Activated CD4-positive, CD25-positive, alpha-beta regulatory T cell treated with anti-CD3 and anti-CD28 coated beads, Interleukin-2, amount 50 U/mL, for 16 hours (primary cell): ENCODE measurements around the gene KRT80.

Experiments
- DNase-seq: peaks from one replicate; pipeline ENCODE4 v3.0.0-alpha.2; 2020; ENCODE audit warnings: low read depth, low spot score

KRT80 gene

DNA sequence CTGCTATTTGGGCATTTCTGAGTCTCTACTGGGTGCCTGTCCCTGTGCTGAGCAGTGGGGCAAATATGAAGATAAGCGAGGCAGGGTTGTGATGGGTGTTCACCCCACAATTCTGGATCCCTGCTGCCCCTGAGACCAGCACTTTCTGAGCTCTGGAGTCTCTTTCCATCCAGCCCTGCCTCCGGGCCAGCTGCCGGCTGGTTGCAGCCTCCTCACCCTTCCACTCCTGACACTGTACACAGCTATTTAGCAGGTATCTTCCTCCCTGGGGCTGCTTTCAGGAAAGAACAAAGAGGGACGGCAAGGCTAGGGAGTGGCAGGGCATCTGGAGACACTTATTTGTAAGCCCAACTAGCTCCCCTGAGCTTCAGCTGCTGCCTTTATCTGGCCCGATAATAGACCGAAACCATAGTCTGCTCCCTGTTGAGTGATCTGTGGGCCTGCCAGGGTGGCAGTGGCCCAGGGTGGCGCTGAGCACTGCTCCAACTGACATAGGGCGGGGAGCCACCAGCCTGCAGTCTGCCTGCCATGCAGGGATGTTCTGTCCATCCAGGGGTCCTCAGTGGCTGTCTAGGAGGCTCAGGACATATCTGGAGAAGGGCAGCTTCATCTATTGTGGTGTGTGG lies 7.6 kb upstream of the KRT80 start:
- DNase-seq: no peak

DNA sequence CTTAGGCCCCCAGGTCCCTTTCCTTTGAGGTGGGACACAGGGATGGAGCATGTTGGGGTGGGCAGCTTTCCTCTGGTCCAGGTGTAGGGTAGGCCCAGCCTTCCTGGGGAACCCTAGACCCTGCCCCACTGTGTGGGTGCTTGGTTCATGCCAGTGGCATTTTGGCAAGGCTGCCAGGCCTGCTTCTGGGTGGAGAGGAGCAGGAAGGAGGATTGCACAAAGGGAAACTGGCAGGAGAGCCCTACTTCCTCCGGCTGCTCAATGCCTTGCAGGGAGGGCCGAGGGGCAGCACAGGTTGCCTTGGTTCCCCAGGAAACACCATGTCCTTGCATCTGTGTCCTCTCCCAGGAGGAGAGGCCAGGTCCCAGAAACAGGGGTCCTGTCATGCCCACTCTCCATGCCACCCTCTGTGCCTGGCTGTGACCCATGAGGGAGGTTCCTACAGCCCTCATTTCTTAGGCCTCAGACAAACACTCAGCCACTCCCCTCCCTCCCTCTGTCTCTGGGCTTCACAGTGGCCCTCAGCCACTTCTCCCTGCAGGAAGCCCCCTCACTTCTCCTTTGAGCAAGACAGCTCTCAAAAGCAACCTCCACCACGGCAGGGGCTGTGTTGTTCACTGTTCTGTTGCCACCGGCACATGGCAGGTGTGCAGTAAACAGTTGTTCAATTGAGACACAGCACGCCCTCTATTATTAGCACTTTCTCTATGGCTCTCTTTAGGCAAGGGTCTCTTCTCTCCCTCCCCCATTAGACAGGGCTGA lies 6.8 kb upstream of the KRT80 start:
- no peak for DNase-seq

DNA sequence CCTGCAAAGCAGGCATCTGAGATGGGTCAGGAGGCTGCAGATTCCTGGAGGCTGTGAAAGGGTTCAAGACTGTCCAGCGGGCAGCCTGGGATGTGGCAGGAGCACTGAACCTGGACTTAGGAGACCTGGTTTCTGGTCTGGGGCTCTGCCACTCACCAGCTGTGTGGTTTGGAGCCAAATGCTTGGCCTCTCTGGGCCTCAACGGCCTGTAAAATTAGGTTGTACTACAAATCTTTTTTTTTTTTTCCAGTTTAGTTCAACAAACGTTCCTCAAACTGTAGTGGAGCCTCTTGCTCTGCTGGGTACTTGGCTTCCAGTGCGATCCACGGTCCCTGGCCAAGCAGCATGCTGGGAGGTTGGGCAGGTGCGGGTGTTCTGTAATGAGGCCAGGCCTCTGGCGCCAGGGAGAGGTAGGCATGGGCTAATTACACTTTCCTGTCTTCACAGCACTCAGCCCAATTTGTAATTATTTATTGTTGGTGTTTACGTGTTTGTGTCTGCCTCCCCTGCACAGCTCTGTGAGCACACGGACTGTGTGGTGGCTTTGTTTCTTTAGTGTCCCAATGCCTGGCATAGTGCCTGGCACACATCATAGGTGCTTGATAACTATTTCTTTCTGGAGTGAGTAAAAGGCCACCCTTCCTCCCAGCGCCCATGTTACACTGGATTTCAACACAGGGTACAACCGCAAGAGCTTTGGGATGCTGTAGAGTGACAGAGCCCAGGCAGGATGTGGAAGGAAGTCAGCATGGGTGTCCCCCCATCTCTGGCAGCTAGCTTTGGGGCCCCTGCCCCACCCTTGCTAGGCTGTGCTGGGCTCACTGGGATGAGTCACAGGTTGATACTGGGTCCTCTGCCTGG lies 5.8 kb upstream of the KRT80 start:
- DNase-seq: no peak

DNA sequence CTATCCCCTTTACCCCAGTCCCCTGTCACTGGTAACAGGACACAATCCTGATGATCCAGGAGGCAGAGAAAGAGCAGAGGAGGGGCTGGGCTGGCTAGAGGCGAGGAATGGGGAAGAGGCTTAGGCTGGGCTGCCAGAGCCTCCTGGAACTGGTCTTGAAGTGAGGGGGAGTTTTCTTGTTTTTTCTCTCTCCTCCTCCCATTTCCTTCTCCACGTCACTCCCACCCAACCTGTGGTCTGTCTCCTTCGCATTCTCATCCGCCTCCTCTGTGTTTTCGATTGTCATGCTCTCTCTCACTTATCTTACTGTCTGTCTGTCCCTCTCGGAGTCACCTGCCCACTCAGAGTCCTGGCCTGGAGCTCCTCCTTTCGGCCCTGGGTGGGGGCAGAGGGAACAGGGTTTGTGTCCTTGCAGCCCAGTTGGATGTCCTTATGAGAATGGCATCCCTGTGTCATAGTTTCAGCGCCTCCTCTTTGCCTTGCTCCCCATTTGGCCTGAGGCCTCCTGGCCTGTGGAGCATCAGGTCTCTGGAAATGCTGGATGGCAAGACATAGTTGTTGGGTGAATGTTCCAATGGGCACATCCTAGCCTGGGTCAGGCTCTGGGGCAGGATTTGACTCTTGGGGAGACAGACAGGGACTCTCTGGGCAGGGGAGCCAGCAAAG lies 3.4 kb upstream of the KRT80 start:
- DNase-seq: no peak

DNA sequence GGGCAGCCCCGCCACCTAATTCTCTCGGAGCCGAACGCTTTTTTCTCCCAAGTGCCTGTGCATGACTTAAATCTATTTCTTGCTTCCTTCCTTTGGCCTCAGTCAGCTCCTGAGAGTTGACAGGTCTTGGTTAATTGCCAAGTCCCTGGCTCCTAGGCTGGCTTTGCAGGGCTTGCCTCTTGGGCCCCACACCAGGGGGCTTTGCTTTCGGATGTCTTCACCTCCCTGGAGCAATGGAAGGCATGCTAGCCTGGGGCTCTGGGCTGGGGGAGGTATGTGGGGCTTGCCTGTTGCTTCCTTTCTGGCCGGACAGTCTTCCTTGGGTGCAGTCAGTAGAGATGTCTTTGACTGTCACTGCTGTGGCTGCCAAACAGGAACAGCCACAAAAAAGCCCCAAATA lies 2.2 kb upstream of the KRT80 start:
- DNase-seq: no peak

DNA sequence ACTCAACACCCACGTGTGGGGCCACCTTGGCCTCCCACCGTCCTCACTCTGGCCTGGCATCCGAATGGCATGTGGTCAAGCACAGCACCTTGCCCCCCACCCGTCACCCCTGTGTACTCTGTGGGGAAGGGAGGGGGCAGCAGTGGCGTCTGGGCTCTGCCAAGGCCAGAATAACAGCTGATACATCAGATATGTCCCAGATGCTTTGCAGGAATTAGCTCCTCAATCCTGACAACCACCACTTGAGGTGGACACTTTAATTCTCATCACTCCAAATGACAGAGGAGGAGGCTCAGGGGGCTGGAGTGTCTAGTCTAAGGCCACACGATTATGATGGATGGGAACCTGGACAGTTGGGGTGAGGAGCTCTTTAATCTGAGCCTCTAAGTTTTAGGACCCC lies 1.7 kb upstream of the KRT80 start:
- no peak for DNase-seq

DNA sequence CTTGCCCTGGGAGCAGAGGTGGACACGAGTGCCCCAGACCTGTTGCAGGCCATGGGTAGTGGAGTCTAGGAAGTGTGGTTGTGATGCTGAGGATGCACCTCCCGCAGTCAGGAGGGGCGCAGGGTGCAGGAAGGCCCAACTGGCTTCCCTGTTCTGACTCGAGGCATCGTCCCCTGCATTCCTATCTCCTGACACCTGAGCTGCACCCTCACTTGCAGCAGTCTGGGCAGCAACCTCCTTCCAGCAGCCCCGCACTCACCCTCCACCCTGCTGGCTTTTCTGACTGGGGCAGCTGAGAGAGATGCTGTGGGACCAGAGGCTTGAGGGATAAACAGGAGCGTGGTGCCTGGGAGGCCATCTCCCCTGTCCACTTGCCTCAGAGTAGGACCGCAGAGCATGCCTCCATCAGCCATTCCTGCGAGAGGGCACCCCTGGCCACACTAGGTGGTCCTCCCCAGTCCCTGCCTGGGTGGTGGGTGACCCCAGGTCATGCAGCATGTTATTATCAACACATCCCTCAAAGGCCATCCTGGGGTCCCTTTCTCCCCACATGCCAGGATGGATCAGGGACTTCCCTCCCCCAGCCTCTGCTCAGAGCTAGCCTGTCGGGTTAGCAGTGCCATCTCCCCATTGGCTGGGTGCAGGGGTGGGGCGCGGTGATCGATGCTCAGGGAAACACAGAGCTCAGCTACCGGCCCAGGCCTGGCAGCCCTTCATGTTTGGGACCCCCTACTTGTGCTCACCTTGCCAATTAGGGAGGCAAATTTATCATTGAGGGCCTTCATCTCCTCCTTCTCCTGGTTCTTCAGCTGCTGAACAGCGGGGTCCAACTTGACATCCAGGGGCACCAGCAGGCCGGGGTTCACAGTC lies 719 bp downstream of the KRT80 start:
- no peak for DNase-seq

DNA sequence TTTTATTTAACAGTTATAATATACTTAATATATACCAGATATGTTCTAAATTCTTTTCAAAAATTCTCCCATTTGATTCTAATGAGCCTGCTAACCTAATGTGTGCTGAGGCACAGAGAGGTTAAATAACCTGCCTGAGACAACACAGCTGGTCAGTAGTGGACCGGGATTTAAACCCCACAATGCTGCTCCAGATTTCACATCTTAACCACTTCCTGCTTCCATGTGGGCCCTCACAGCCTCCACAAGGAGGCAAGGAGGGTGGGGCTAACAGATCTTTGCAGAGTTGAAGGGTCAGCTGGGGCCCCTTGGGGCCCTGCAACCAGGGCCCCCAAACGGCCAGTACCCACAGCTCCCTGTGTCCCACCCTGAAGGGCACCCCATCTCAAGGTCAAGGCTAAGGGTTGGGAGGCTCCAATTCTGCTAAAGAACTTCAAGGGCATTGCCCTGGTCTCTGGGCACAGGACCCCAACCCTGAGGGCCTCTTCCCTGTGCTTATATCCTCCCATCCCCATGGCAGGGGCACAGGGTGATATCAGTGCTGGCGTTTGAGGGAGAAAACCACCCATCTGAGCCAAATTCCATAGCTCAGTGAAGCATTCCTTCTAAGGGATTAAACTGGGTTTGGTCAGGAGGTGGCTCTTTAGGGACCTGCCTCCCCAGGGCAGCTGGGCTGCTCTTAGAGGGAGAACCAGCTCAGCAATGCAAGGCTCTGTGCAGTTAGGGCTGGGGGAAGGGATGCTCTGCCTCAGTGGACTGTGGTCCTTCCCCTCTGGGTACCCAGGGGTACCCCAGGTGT lies 2.2 kb downstream of the KRT80 start:
- DNase-seq: no peak

DNA sequence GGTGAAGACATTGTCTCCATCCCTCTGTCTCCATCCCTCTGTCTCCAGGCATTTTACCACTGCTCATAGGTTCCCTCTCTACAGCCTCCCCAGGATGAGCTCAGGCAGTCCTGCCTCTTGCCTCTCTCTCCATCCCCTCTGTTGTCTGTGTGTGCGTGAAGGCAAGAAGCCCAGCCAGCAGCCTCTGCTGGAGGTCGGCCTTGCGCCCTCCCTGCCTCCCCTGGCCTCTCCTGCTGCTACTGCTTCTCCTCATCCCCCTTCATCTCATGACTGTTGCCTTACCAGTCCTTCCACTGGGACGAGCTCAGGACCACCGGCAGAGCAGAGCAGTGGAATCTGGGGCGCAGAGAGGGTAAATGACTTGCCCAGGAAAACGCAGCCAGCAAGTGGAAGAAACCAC lies 3.2 kb downstream of the KRT80 start:
- no peak for DNase-seq

DNA sequence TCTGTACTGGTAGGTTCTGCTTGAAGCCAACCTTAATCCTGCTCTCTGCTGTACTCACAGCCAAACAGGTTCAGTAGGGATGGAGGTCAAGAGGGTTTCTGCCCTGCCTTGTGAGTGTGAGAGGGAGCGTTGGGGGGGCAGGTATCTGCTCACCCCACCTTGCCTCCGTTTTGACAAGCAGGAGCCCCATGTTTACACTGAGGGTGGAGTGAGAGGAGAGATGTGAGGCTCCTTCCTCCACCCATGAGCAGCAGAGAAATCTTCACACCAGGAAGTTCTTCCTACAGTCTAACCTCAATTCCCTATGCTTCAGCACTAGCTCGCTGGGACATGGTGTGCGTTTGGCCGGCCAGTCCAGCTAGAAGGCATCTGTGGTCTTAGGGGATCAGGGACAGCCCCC lies 4.2 kb downstream of the KRT80 start:
- no peak for DNase-seq

DNA sequence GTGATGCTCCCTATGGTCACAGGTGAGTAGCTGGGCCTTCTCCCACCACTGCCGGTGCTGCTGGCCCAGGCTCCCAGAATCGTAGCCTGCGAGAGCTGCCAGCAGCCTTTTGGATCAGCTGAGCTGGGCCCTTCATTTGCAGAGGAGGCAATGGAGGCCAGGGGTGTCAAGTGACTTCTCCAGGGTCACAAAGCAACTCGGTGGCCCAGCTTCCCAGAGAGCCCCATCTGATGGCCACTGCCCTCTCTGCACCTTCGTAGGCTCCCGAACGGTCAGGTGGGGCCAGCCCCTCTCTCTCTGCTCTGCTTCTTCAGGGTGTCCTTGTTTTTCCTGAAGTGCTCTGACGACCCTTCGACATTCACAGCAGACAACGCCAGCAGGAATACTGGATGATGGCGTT lies 4.6 kb downstream of the KRT80 start:
- DNase-seq: no peak

DNA sequence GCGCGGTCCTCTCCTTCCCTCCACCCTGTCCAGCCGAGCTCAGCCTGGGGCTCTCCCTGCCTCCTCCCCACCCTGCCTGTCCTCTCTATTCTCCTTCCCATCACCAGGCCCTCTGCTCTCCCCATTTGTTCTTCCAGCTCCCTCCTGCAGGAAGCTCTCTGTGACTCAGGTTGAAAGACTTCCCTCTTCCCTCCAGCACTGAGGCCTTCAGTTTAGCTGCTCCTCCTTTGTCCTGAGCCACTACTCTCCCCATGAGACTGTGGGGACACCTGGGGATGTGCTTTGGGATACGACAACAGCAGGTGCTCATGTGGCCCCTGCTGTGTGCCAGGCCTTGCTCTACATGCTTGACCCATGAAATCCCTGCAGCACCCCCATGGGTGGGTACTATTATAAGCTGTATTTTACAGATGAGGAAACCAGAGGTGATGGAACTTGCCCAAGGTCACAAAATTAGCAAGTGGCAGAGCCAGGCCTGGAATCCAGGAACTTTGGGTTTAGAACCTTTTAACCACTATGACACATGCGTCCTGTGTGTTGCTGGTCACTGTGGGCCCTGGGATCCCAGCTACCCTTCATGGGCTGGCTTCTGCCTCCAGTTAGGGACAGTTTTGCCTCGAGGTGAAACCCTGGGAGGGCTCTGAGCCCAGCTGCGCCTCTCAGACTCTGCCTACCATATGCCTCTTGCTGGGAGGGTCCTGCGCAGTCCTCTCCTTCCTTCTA lies 5.5 kb downstream of the KRT80 start:
- no peak for DNase-seq

DNA sequence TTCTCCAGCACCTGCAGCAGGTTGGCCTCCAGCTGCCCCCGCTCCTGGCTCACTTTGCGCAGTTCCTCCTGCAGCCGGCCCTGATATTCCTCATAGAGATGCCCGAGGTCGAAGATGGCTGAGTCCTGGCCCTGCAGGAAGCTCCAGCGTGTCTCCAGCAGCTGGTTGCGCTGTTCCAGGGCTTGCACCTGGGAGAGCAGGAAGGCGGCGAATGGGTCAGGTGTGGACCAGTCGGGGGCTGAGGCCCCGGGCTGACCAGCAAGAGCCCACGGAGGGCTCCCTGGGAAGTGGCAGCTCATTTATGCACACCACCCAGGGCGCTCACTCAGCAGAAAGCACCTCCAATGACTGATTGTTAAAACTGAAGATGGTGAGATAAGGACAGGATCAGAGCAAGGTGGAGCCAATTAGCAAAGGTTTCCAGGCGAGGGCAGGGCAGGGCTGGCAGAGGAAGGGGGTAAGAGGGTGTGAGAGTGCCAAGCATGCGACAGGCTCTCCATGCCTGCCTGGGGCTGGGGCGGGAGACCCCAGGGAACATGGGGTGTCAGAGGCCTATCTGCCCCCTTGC lies 6.3 kb downstream of the KRT80 start:
- DNase-seq: no peak

DNA sequence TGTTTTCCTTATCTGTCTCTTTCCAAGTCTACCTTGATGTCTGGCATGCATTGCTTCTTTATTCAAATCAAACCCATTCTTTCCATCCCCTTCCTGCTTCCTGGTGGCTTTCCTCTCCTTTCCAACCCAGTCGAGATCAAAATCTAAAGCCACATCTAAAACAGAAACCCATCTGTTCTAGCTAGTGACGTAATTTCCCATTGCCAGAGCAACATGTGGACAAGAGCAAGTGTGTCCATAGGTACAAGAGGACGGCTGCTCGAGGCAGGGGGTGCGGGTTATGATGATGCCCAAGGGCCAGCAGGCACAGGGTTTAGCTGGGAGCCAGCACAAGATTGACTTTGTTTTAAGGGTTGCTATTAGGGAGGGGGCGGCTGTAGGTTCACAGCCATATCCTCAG lies 7.0 kb downstream of the KRT80 start:
- DNase-seq: no peak

DNA sequence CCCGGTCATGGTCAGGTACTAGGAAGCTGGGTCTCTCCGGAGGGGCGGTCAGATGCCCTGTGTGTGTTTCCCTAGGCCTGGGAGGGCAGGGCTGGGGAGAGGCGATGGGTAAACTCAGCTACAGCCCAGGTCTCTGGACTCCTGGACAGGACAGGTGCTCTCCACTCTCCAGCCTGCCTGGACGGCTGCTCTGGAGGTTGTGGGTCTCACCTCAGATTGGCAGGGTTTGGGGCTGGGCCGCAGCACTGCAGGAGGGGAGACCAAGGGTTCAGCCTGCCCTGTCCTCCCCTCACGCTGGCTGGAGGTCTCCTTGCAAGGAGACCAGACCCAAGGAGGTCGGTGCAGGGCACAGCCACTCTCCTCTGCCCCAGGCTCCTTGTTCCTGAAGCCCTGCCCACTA lies 7.8 kb downstream of the KRT80 start:
- DNase-seq: no peak

DNA sequence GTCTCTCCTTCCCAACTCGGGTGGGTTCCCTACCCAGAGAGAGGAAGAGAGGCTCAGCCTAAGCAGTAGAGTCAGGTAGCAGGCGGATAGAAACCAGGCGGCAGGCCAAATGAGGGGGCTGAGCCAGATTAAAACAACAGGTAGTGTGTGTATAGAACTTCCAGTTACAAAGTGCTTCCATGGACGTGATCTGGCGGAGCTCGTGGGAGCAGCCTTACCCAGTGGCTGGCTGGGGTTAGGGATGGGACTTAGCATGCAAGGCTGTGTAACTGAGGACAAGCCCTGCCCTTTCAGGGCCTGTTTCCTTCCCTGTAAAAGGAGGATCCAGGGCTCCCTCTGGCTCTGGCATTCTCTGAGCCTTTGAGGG lies 8.3 kb downstream of the KRT80 start:
- no peak for DNase-seq

DNA sequence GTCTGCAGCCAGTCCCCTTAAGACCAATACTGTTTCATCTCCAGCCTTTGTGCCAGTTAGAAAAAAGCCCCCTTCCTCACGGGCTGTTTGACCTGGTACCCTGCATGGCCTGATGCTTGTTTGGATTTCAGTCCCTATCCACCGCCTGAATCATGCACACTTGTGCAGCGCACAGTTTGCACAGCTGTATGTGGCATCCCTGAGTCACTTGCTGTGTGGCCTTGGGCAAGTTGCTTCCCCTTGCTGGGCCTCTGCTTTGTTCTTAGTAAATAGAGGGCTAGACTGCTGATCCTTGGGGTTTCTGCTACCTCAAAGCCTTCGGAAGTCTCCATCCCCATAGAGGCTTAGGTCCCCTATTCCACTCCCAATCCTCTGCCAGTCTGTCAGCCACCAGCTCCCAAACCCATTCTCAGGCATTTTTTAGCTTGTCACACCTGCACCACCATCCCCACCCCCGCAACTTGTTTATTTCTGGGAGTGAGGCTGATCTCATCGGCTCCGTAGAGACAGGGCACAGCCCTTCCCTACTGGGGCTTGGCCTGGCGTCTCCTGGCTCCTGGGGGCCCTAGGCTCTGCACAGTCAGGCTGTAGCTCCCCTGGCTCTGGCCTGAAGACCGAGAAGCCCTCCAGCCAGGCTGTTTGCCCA lies 8.8 kb downstream of the KRT80 start:
- no peak for DNase-seq

DNA sequence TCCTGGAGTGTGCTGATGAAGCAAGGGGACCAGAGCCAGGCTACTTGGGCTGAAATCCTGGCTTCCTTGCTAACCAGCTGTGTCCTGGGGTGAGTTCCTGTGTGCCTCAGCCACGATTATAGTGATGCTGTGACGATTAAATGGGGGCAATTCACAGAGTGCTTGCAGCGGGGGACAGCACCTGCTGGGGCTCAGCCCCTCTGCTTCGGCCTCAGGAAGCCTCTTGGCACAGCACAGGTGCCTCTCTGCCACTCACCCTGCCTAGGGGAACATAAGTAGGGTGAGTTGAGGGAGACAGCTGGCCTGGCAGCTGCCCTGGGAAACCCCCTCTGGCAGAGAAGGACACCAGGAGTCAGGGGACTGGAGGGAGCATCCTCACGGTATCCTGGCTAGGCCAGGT lies 9.4 kb downstream of the KRT80 start:
- no peak for DNase-seq

DNA sequence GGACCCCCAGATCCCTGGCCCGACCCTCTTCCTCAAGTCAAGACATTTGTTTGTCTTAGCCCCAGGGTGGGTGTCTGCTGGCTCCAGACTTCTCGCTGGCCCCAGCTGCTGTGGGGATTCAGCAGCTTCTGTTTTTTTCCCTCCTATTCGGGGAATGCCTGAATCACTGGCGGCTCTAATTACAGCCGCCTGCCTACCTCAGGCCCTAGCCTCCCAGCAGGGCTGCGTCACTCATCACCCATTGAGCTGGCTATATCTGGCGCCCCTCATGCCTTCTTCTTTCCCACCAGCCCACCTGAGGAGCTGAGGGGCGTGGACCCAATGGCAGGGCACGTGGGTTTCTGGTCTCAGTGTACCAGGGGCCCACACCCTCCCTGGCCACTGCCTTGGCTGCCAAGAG lies 10.1 kb downstream of the KRT80 start:
- no peak for DNase-seq
